ENCODE results near the gene CES5A. TPM values are rescaled to one million over a fixed set of nuclear protein-coding genes. Genes with fewer than 3 reads are reported as not detected.
"Not testable (repeated sequence)": the region's sequence is repeated elsewhere in the genome, so short reads cannot be mapped to it uniquely, and the experiment has no call there.

Gene CES5A
- total RNA-seq, 1 donor, result not detected

- Histone ChIP-seq H3K4me3 (ENCODE audit: low read length) (no peak overlapping the region), H3K9me3 (ENCODE audit: low read depth, low read length) (no peaks in the 10 kb centered on the region), H3K4me1 (ENCODE audit: insufficient read depth, low read length) (no peaks in the 10 kb centered on the region), H3K27me3 (ENCODE audit: insufficient read depth, low read length) (peaks cover 4% of the 10 kb centered on the region)
These were observed 25.6 kb downstream of the CES5A start for GRCh38 chr16:55849536-55849935.

- no peak overlapping the region for H3K4me3 ChIP-seq (ENCODE audit: low read length)
- no peaks in the 10 kb centered on the region for H3K4me1 ChIP-seq (ENCODE audit: insufficient read depth, low read length)
- peaks cover 4% of the 10 kb centered on the region for H3K27me3 ChIP-seq (ENCODE audit: insufficient read depth, low read length)
- no peaks in the 10 kb centered on the region for H3K9me3 ChIP-seq (ENCODE audit: low read depth, low read length)
These were observed 28.4 kb downstream of the CES5A start for GRCh38 chr16:55846598-55847346.

GRCh38 chr16:55843105-55843395 lies 32.1 kb downstream of the CES5A start:
- Histone ChIP-seq H3K4me3 (ENCODE audit: low read length) (no peak overlapping the region), H3K27me3 (ENCODE audit: insufficient read depth, low read length) (no peaks in the 10 kb centered on the region), H3K9me3 (ENCODE audit: low read depth, low read length) (no peaks in the 10 kb centered on the region), H3K4me1 (ENCODE audit: insufficient read depth, low read length) (peaks cover 23% of the 10 kb centered on the region)

- Histone ChIP-seq H3K27me3 (ENCODE audit: insufficient read depth, low read length) (no peaks in the 10 kb centered on the region), H3K4me1 (ENCODE audit: insufficient read depth, low read length) (peaks cover 24% of the 10 kb centered on the region), H3K9me3 (ENCODE audit: low read depth, low read length) (no peaks in the 10 kb centered on the region)
These were observed 32.6 kb downstream of the CES5A start for GRCh38 chr16:55842369-55843104.

GRCh38 chr16:55839115-55839514 lies 36.1 kb downstream of the CES5A start:
- Histone ChIP-seq H3K4me1 (ENCODE audit: insufficient read depth, low read length) (peaks cover 42% of the 10 kb centered on the region), H3K9me3 (ENCODE audit: low read depth, low read length) (no peaks in the 10 kb centered on the region), H3K27me3 (ENCODE audit: insufficient read depth, low read length) (no peaks in the 10 kb centered on the region), H3K4me3 (ENCODE audit: low read length) (no peak overlapping the region)

More at GRCh38 chr16:55842369-55843104, 32.6 kb downstream of the CES5A start:
- no peak overlapping the region for H3K4me3 ChIP-seq (ENCODE audit: low read length)

- Histone ChIP-seq H3K4me3 (ENCODE audit: low read length) (no peak overlapping the region), H3K27me3 (ENCODE audit: insufficient read depth, low read length) (no peaks in the 10 kb centered on the region), H3K4me1 (ENCODE audit: insufficient read depth, low read length) (peaks cover 56% of the 10 kb centered on the region), H3K9me3 (ENCODE audit: low read depth, low read length) (no peaks in the 10 kb centered on the region)
These were observed 39.0 kb downstream of the CES5A start for GRCh38 chr16:55836158-55836611.

- no peaks in the 10 kb centered on the region for H3K27me3 ChIP-seq (ENCODE audit: insufficient read depth, low read length)
- H3K4me1 ChIP-seq (ENCODE audit: insufficient read depth, low read length), result peaks cover 54% of the 10 kb centered on the region
- H3K9me3 ChIP-seq (ENCODE audit: low read depth, low read length), result no peaks in the 10 kb centered on the region
- H3K4me3 ChIP-seq (ENCODE audit: low read length), result no peak overlapping the region
These were observed 39.6 kb downstream of the CES5A start for GRCh38 chr16:55835581-55835980.

GRCh38 chr16:55835173-55835572 lies 40.0 kb downstream of the CES5A start:
- H3K4me1 ChIP-seq (ENCODE audit: insufficient read depth, low read length), result peaks cover 54% of the 10 kb centered on the region
- H3K27me3 ChIP-seq (ENCODE audit: insufficient read depth, low read length); H3K4me3 ChIP-seq (ENCODE audit: low read length): not testable (repeated sequence)

GRCh38 chr16:55834049-55834448 lies 41.1 kb downstream of the CES5A start:
- no peak overlapping the region for H3K4me3 ChIP-seq (ENCODE audit: low read length)
- H3K4me1 ChIP-seq (ENCODE audit: insufficient read depth, low read length), result peaks cover 43% of the 10 kb centered on the region
- H3K9me3 ChIP-seq (ENCODE audit: low read depth, low read length), result no peaks in the 10 kb centered on the region
- no peaks in the 10 kb centered on the region for H3K27me3 ChIP-seq (ENCODE audit: insufficient read depth, low read length)

More at GRCh38 chr16:55835173-55835572, 40.0 kb downstream of the CES5A start:
- H3K9me3 ChIP-seq (ENCODE audit: low read depth, low read length), result not testable (repeated sequence)

- H3K9me3 ChIP-seq (ENCODE audit: low read depth, low read length), result no peaks in the 10 kb centered on the region
- H3K4me1 ChIP-seq (ENCODE audit: insufficient read depth, low read length), result peaks cover 38% of the 10 kb centered on the region
- H3K4me3 ChIP-seq (ENCODE audit: low read length), result no peak within 1 kb of the TSS
- no peaks in the 10 kb centered on the region for H3K27me3 ChIP-seq (ENCODE audit: insufficient read depth, low read length)
These were observed 42.1 kb downstream of the CES5A start, which contains the start of gene CES1 for GRCh38 chr16:55832773-55833691. Gene CES1 (minus strand): TSS chr16:55833096. CDS start chr16:55833055, 41 bp downstream.

- Histone ChIP-seq H3K27me3 (ENCODE audit: insufficient read depth, low read length) (no peaks in the 10 kb centered on the region), H3K4me3 (ENCODE audit: low read length) (no peak overlapping the region), H3K9me3 (ENCODE audit: low read depth, low read length) (no peaks in the 10 kb centered on the region), H3K4me1 (ENCODE audit: insufficient read depth, low read length) (peaks cover 36% of the 10 kb centered on the region)
These were observed 42.8 kb downstream of the CES5A start for GRCh38 chr16:55832425-55832772.

- no peaks in the 10 kb centered on the region for H3K27me3 ChIP-seq (ENCODE audit: insufficient read depth, low read length)
- H3K9me3 ChIP-seq (ENCODE audit: low read depth, low read length), result no peaks in the 10 kb centered on the region
- H3K4me1 ChIP-seq (ENCODE audit: insufficient read depth, low read length), result peaks cover 25% of the 10 kb centered on the region
- no peak overlapping the region for H3K4me3 ChIP-seq (ENCODE audit: low read length)
These were observed 44.4 kb downstream of the CES5A start for GRCh38 chr16:55830658-55831294.

GRCh38 chr16:55829232-55829631 lies 45.9 kb downstream of the CES5A start:
- not testable (repeated sequence) for H3K4me3 ChIP-seq (ENCODE audit: low read length); H3K27me3 ChIP-seq (ENCODE audit: insufficient read depth, low read length); H3K9me3 ChIP-seq (ENCODE audit: low read depth, low read length)
- peaks cover 23% of the 10 kb centered on the region for H3K4me1 ChIP-seq (ENCODE audit: insufficient read depth, low read length)

GRCh38 chr16:55828680-55829079 lies 46.5 kb downstream of the CES5A start:
- H3K9me3 ChIP-seq (ENCODE audit: low read depth, low read length), result no peaks in the 10 kb centered on the region
- peaks cover 19% of the 10 kb centered on the region for H3K4me1 ChIP-seq (ENCODE audit: insufficient read depth, low read length)
- H3K27me3 ChIP-seq (ENCODE audit: insufficient read depth, low read length), result no peaks in the 10 kb centered on the region
- H3K4me3 ChIP-seq (ENCODE audit: low read length), result no peak overlapping the region
